K562 (cell line): ENCODE data around the gene ALG11. TPM values are rescaled to one million over a fixed set of nuclear protein-coding genes. Genes with fewer than 3 reads are reported as not detected.
A peak's percentile ranks its signal among the peaks of the same experiment; 100 is the strongest.

Experiments used
- ATF4 ChIP-seq: fragments of 450-650 bp; formaldehyde crosslinking; IDR thresholded peaks from 2 replicates; pipeline ENCODE4 v1.4.0; 2022; ENCODE audit warnings: mild to moderate bottlenecking, moderate library complexity
- BACH1 ChIP-seq: fragments of 200-800 bp; sonication (Bioruptor generic); IDR thresholded peaks from 2 replicates; pipeline ENCODE4 v1.6.1; 2016; ENCODE audit warnings: missing genetic modification characterization, missing compliant biosample characterization
- ELF2 ChIP-seq: fragments of 250-450 bp; sonication (Bioruptor Pico); IDR thresholded peaks from 2 replicates; pipeline ENCODE4 v1.5.0; 2021; ENCODE audit warnings: mild to moderate bottlenecking
- ETS2 ChIP-seq: IDR thresholded peaks from 2 replicates; pipeline ENCODE4 v1.6.1; 2016; ENCODE audit warnings: borderline replicate concordance, missing genetic modification characterization, mild to moderate bottlenecking, moderate library complexity, missing compliant biosample characterization; ENCODE audit not compliant: poor library complexity, severe bottlenecking
- FOXJ3 ChIP-seq: sonication (generic); formaldehyde crosslinking; IDR thresholded peaks from 2 replicates; pipeline ENCODE4 v1.4.0; 2020; ENCODE audit warnings: mild to moderate bottlenecking, missing genetic modification reagents
- HDAC6 ChIP-seq: IDR thresholded peaks from 2 replicates; pipeline ENCODE4 v1.6.1; 2012; ENCODE audit warnings: low read depth, mild to moderate bottlenecking, control low read depth, inconsistent platforms, low read length, moderate library complexity
- KDM4B ChIP-seq, 2 experiments: fragments of 450-650 bp in 1 of 2; sonication (generic) in 1 of 2; IDR thresholded peaks; 2 replicates each; pipeline ENCODE4 v1.6.1; 2016 to 2017; ENCODE audit warnings: borderline replicate concordance in 2 of 2, antibody characterized with exemption in 1 of 2, low read depth in 1 of 2, mild to moderate bottlenecking in 1 of 2
- MTA2 ChIP-seq: fragments of 450-650 bp; IDR thresholded peaks from 2 replicates; pipeline ENCODE4 v1.6.1; 2016; ENCODE audit warnings: low read depth
- MYNN ChIP-seq, 2 experiments: sonication (generic); formaldehyde crosslinking in 1 of 2; IDR thresholded peaks; 2 replicates each; pipeline versions ENCODE4 v1.5.0 to v1.6.1; 2016 to 2020; ENCODE audit warnings: antibody characterized with exemption in 1 of 2, missing genetic modification reagents in 1 of 2
- NCOR1 ChIP-seq: fragments of 450-650 bp; IDR thresholded peaks from 2 replicates; pipeline ENCODE4 v1.6.1; 2016; ENCODE audit warnings: mild to moderate bottlenecking, moderate library complexity
- POLR2B ChIP-seq: fragments of 450-650 bp; IDR thresholded peaks from 2 replicates; pipeline ENCODE4 v1.6.1; 2018; ENCODE audit warnings: low read depth; ENCODE audit not compliant: partially characterized antibody
- PTTG1 ChIP-seq: fragments of 450-650 bp; IDR thresholded peaks from 2 replicates; pipeline ENCODE4 v1.6.1; 2016; ENCODE audit warnings: low read depth, mild to moderate bottlenecking, missing genetic modification characterization, missing compliant biosample characterization
- RBM25 ChIP-seq: fragments of 200-400 bp; formaldehyde crosslinking; IDR thresholded peaks from 2 replicates; pipeline ENCODE4 v1.6.1; 2018; ENCODE audit warnings: low read length, low read depth, moderate library complexity; ENCODE audit not compliant: severe bottlenecking
- REST ChIP-seq, 2 experiments: fragments of 450-650 bp; formaldehyde crosslinking in 1 of 2; IDR thresholded peaks; 2 replicates each; pipeline versions ENCODE4 v1.4.0 to v1.6.1; 2014 to 2020; ENCODE audit warnings: mild to moderate bottlenecking in 2 of 2, borderline replicate concordance in 1 of 2, low read depth in 1 of 2
- SMARCA4 ChIP-seq: fragments of 450-650 bp; IDR thresholded peaks from 2 replicates; pipeline ENCODE4 v1.6.1; 2016
- SP1 ChIP-seq: sonication (generic); formaldehyde crosslinking; IDR thresholded peaks from 2 replicates; pipeline ENCODE4 v1.8.1; 2022; ENCODE audit warnings: mild to moderate bottlenecking, missing genetic modification reagents
- SRSF3 ChIP-seq: fragments of 200-400 bp; formaldehyde crosslinking; IDR thresholded peaks from 2 replicates; pipeline ENCODE4 v1.6.1; 2016; ENCODE audit warnings: mild to moderate bottlenecking, low read length, moderate library complexity; ENCODE audit not compliant: insufficient read depth
- TAL1 ChIP-seq: fragments of 450-650 bp; IDR thresholded peaks from 2 replicates; pipeline ENCODE4 v1.6.1; 2016; ENCODE audit warnings: mild to moderate bottlenecking
- TEAD4 ChIP-seq, 2 experiments: sonication (generic) in 1 of 2; formaldehyde crosslinking in 1 of 2; IDR thresholded peaks; 2 replicates each; pipeline versions ENCODE4 v1.6.1 to v1.8.0; 2012 to 2022; ENCODE audit warnings: borderline replicate concordance in 1 of 2, inconsistent platforms in 1 of 2, low read length in 1 of 2, mild to moderate bottlenecking in 1 of 2, missing genetic modification reagents in 1 of 2
- ZFP30 ChIP-seq: fragments of 250-450 bp; sonication (Bioruptor Pico); IDR thresholded peaks from 2 replicates; pipeline ENCODE4 v1.8.0; 2022; ENCODE audit warnings: moderate library complexity, mild to moderate bottlenecking, inconsistent platforms, borderline replicate concordance
- ZNF561 ChIP-seq: fragments of 450-650 bp; formaldehyde crosslinking; conservative IDR thresholded peaks from 2 replicates; pipeline ENCODE4 v1.4.0; 2020; ENCODE audit warnings: mild to moderate bottlenecking, moderate library complexity
- polyA plus RNA-seq, 8 experiments: library from polyadenylated mRNA; depleted of rRNA in 4 of 8; stranded (reverse) in 5 of 8; unstranded in 3 of 8; fragments of >200 nt; fragmentation: Nextera tagmentation in 2 of 8; fragmentation: Illumina TruSeq in 1 of 8; extraction: Ambion mirVana in 2 of 8; extraction: Trizol in 1 of 8; gene quantifications; 2 replicates each; pipeline versions ENCODE4 v1.2.1 to v1.2.3, GENCODE V29; 2011 to 2014; ENCODE audit warnings: inconsistent platforms in 1 of 8, missing spikeins in 1 of 8
- total RNA-seq, 7 experiments: library from RNA; depleted of rRNA in 6 of 7; stranded (reverse); fragments of >200 nt in 6 of 7; fragmentation: Illumina TruSeq in 2 of 7; extraction: Trizol in 2 of 7; gene quantifications; 2 replicates each; pipeline versions ENCODE4 v1.2.1 to v1.2.3, GENCODE V29; 2011 to 2021; ENCODE audit warnings: low replicate concordance in 1 of 7

The ALG11 gene
- total and polyA plus RNA-seq, 9 of the 15 experiments (the other 6 are each of a cell fraction or from before 2014, with no cell fraction given): 7.3 to 19.2 (median 16.3) TPM

- TF ChIP-seq TEAD4 (IDR thresholded peaks at IDR 0.05; ENCODE audit: low read length): peak; percentile 49
- no peak for TF ChIP-seq TEAD4 (CRISPR knock-in tag; IDR thresholded peaks at IDR 0.05; ENCODE audit: borderline replicate concordance)
- no peak for TF ChIP-seq RBM25
- peak; percentile 42; the same call in 1 of the 2 replicates for TF ChIP-seq MYNN (IDR thresholded peaks at IDR 0.05)
- TF ChIP-seq MYNN (CRISPR knock-in tag; IDR thresholded peaks at IDR 0.05): no peak
- no peak for TF ChIP-seq FOXJ3
- TF ChIP-seq TAL1: peak; percentile 76
- no peak for TF ChIP-seq ATF4 (CRISPR knock-in tag)
- TF ChIP-seq REST (IDR thresholded peaks at IDR 0.05; ENCODE audit: borderline replicate concordance): no peak
- TF ChIP-seq REST (CRISPR knock-in tag; IDR thresholded peaks at IDR 0.05; ENCODE audit: low read depth): no peak
- TF ChIP-seq PTTG1 (tag): no peak
- TF ChIP-seq SMARCA4: peak; percentile 80
- no peak for TF ChIP-seq ZNF561 (CRISPR knock-in tag)
- peak; percentile 68 for TF ChIP-seq NCOR1
- TF ChIP-seq ELF2 (CRISPR knock-in tag): no peak
- no peak for TF ChIP-seq ETS2 (tag)
- TF ChIP-seq SRSF3: no peak
- TF ChIP-seq BACH1: no peak
- no peak for TF ChIP-seq ZFP30
- TF ChIP-seq HDAC6: no peak
- 0 out of 2 replicates have a peak, but pooled peaks have one; percentile 34 for TF ChIP-seq SP1
- 0 out of 2 replicates have a peak, but pooled peaks have one; percentile 28 for TF ChIP-seq MTA2
- TF ChIP-seq KDM4B (IDR thresholded peaks at IDR 0.05; ENCODE audit: borderline replicate concordance in 2 of 2, low read depth in 1 of 2): no peak
- no peak for TF ChIP-seq POLR2B
These were observed 37.7 kb upstream of the ALG11 start (continued) for GRCh38 chr13:51974482-51974881.
